Mesangial cell (primary cell): ENCODE data around the gene GOLT1A. TPM values are rescaled to one million over a fixed set of nuclear protein-coding genes. Genes with fewer than 3 reads are reported as not detected.

Experiments used
- total RNA-seq: library from RNA; depleted of rRNA; stranded (reverse); fragments of >200 nt; gene quantifications from 2 replicates; pipeline ENCODE4 v1.2.3, GENCODE V29; 2015

Gene GOLT1A
- total RNA-seq = 0.38 TPM in 1 of 2 replicates, not detected in the other

GRCh38 chr1:204213668-204214662, at the start of gene GOLT1A:
GOLT1A (minus strand) TSS chr1:204213988; CDS start chr1:204213906, 82 bp downstream.

GRCh38 chr1:204196068-204196795, 17.6 kb downstream of the GOLT1A start, which contains the start of gene KISS1:
KISS1 (minus strand) TSS chr1:204196491; CDS start chr1:204192876, 3,615 bp downstream.

GRCh38 chr1:204166219-204166618, 47.6 kb downstream of the GOLT1A start, which contains the start of gene REN:
REN (minus strand) TSS chr1:204166337; CDS start chr1:204166293, 44 bp downstream.

GRCh38 chr1:204151552-204152309, 62.1 kb downstream of the GOLT1A start, which contains the start of gene ETNK2:
ETNK2 (minus strand) TSS chr1:204152044; CDS start chr1:204151852, 192 bp downstream.

Other genes with a start within 250 kb of the GOLT1A start
- 3.6 and 6.3 TPM in 2 replicates for gene SOX13, start 140.9 kb downstream of the GOLT1A start, total RNA-seq
- 9.8 and 19.3 TPM in 2 replicates for gene ETNK2, start 61.9 kb downstream of the GOLT1A start, total RNA-seq
- 0.13 TPM in 1 of 2 replicates, not detected in the other for gene REN, start 47.7 kb downstream of the GOLT1A start, total RNA-seq
- 0.49 and 2.3 TPM in 2 replicates for gene KISS1, start 17.5 kb downstream of the GOLT1A start, total RNA-seq
- 8.6 and 16.6 TPM in 2 replicates for gene PLEKHA6, start 145.9 kb upstream of the GOLT1A start, total RNA-seq
- 25.7 and 28.8 TPM in 2 replicates for gene PPP1R15B, start 197.8 kb upstream of the GOLT1A start, total RNA-seq